ENCODE measurements around the gene THADA. TPM values are rescaled to one million over a fixed set of nuclear protein-coding genes. Genes with fewer than 3 reads are reported as not detected.

Gene THADA
- total RNA-seq, 2 experiments from 2014 or later, result 31.2 to 32.3 TPM

- no peak for DNase-seq (ENCODE audit: low spot score)
- BruUV-seq (replicated peaks), result no TSS peak
- H4K20me1 ChIP-seq (ENCODE audit: insufficient read depth, low read length), result no peaks in the 10 kb centered on the region
- CTCF ChIA-PET (ENCODE audit: unreplicated experiment), result no interaction called here
- POLR2A ChIA-PET, result no interaction called here
- no peaks in the 10 kb centered on the region for H3K9me2 ChIP-seq (ENCODE audit: insufficient read depth, low read length)
- peaks cover 12% of the 10 kb centered on the region for H3K4me1 ChIP-seq (ENCODE audit: insufficient read depth, low read length, poor library complexity, severe bottlenecking)
- no peak for TF ChIP-seq EZH2phosphoT487 (IDR thresholded peaks at IDR 0.05; ENCODE audit: borderline replicate concordance, low read depth, low read length)
- TF ChIP-seq, protein P1, sequence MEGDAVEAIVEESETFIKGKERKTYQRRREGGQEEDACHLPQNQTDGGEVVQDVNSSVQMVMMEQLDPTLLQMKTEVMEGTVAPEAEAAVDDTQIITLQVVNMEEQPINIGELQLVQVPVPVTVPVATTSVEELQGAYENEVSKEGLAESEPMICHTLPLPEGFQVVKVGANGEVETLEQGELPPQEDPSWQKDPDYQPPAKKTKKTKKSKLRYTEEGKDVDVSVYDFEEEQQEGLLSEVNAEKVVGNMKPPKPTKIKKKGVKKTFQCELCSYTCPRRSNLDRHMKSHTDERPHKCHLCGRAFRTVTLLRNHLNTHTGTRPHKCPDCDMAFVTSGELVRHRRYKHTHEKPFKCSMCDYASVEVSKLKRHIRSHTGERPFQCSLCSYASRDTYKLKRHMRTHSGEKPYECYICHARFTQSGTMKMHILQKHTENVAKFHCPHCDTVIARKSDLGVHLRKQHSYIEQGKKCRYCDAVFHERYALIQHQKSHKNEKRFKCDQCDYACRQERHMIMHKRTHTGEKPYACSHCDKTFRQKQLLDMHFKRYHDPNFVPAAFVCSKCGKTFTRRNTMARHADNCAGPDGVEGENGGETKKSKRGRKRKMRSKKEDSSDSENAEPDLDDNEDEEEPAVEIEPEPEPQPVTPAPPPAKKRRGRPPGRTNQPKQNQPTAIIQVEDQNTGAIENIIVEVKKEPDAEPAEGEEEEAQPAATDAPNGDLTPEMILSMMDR (conservative IDR thresholded peaks at IDR 0.05; ENCODE audit: low read length), result no peak
- H3K79me2 ChIP-seq (ENCODE audit: insufficient read depth, low read depth, low read length), result no peaks in the 10 kb centered on the region
- H2AFZ ChIP-seq (ENCODE audit: low read length), result no peak overlapping the region
- H3K36me3 ChIP-seq (ENCODE audit: insufficient read depth, low read length), result no peaks in the 10 kb centered on the region
- no peak overlapping the region for H3K4me3 ChIP-seq (ENCODE audit: low read depth, low read length, poor library complexity, severe bottlenecking)
- intact Hi-C loops (cut with micrococcal nuclease; ENCODE audit: unreplicated experiment), result no loop called here
- H3K27ac ChIP-seq (ENCODE audit: low read depth, low read length, poor library complexity, severe bottlenecking), result no peak overlapping the region
- H3K4me2 ChIP-seq (ENCODE audit: low read length), result no peak overlapping the region
- H3K9me3 ChIP-seq (ENCODE audit: low read length), result no peaks in the 10 kb centered on the region
Observed at GRCh38 chr2:43241558-43241957, 354.3 kb downstream of the THADA start.

DNA sequence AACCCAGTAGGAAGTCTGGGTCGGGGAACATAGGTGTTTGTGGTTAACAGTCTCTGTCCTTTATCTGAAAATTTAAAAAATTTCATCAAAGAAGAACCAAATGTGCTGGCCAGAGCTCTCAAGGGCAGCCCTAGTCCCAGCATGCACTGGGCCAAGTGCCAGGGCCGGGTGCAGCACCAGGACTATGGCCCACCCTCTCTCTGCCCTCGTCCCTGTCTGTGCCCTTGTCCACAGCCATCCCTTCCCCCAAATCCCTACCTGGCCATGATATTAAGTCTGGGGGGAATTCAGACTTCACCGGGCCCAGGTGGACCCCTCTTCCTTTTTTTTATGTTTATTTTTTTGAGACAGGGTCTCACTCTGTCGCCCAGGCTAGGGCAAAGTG is 355.1 kb downstream of the THADA start:
- H3K4me2 ChIP-seq (ENCODE audit: low read length), result peak overlapping the region; percentile 30; the same call in 1 of the 2 replicates
- DNase-seq (ENCODE audit: low spot score), result no peak
- H3K79me2 ChIP-seq (ENCODE audit: insufficient read depth, low read depth, low read length), result no peaks in the 10 kb centered on the region
- BruUV-seq (replicated peaks), result no TSS peak
- POLR2A ChIA-PET, result interaction anchor here (0.9 kb wide), 1 partner anchor 214 kb away, joined by 4 read pairs; no protein-coding TSS in a partner anchor
- no peaks in the 10 kb centered on the region for H3K9me2 ChIP-seq (ENCODE audit: insufficient read depth, low read length)
- no peaks in the 10 kb centered on the region for H3K9me3 ChIP-seq (ENCODE audit: low read length)
- peaks cover 12% of the 10 kb centered on the region for H3K4me1 ChIP-seq (ENCODE audit: insufficient read depth, low read length, poor library complexity, severe bottlenecking)
- H3K36me3 ChIP-seq (ENCODE audit: insufficient read depth, low read length), result no peaks in the 10 kb centered on the region
- no peaks in the 10 kb centered on the region for H4K20me1 ChIP-seq (ENCODE audit: insufficient read depth, low read length)
- no peak overlapping the region for H2AFZ ChIP-seq (ENCODE audit: low read length)
- CTCF ChIA-PET (ENCODE audit: unreplicated experiment), result no interaction called here
- intact Hi-C loops (cut with micrococcal nuclease; ENCODE audit: unreplicated experiment), result no loop called here
- no peak overlapping the region for H3K4me3 ChIP-seq (ENCODE audit: low read depth, low read length, poor library complexity, severe bottlenecking)
- TF ChIP-seq, protein P1 (conservative IDR thresholded peaks at IDR 0.05; ENCODE audit: low read length), result no peak
- peak overlapping the region; percentile 4 for H3K27ac ChIP-seq (ENCODE audit: low read depth, low read length, poor library complexity, severe bottlenecking)

DNA sequence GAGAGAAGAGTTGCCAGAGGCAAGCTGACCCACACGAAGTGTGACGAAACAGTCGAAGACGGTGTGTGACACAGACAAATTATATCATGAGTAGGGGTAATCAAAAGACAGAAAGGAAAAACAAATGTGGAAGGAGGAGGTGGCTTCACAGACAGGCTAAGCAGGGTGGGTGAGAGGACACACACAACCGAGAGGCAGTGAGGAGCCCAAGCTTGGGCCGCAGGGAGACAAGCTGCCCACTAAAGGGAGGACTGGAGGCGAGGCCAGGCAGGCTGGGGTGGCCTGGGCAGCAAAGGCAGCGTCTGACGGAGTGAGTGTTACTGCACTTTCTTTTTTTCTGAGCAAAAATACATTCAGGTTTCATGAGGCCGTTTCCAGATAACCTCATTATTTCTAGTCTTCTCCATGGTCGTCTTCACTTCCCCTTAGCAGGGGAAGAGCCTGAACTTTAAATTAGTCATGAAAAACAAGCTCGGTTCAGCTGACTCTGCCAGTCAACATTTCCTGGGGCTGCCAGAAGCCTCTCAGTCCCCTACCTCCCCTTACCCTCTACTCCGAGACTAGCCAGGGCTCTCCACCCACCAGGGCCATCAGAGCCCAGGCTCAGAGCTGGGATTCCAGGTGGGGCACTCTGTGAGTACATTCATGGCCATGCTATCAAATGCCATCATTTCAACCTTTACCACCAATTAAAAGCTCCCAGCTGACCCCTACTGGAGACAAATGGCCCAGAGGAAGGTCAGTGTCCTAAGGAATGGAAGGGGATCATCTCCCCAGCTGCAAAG is 355.7 kb downstream of the THADA start:
- CTCF ChIA-PET (ENCODE audit: unreplicated experiment), result interaction anchor here (0.8 kb wide), 1 partner anchor 111 kb away, joined by 3 read pairs; no protein-coding TSS in a partner anchor
- peak; percentile 52 for DNase-seq (ENCODE audit: low spot score)
- no peaks in the 10 kb centered on the region for H3K79me2 ChIP-seq (ENCODE audit: insufficient read depth, low read depth, low read length)
- no peaks in the 10 kb centered on the region for H3K9me3 ChIP-seq (ENCODE audit: low read length)
- H3K4me3 ChIP-seq (ENCODE audit: low read depth, low read length, poor library complexity, severe bottlenecking), result no peak overlapping the region
- intact Hi-C loops (cut with micrococcal nuclease; ENCODE audit: unreplicated experiment), result no loop called here
- no peak for TF ChIP-seq EZH2phosphoT487 (IDR thresholded peaks at IDR 0.05; ENCODE audit: borderline replicate concordance, low read depth, low read length)
- TF ChIP-seq, protein P1 (conservative IDR thresholded peaks at IDR 0.05; ENCODE audit: low read length), result no peak
- no peaks in the 10 kb centered on the region for H4K20me1 ChIP-seq (ENCODE audit: insufficient read depth, low read length)
- H3K36me3 ChIP-seq (ENCODE audit: insufficient read depth, low read length), result no peaks in the 10 kb centered on the region
- POLR2A ChIA-PET, result interaction anchor here (0.9 kb wide), 1 partner anchor 214 kb away, joined by 4 read pairs; no protein-coding TSS in a partner anchor
- no peak overlapping the region for H2AFZ ChIP-seq (ENCODE audit: low read length)
- H3K27ac ChIP-seq (ENCODE audit: low read depth, low read length, poor library complexity, severe bottlenecking), result peak overlapping the region; percentile 4
- H3K4me1 ChIP-seq (ENCODE audit: insufficient read depth, low read length, poor library complexity, severe bottlenecking), result peaks cover 12% of the 10 kb centered on the region
- no peaks in the 10 kb centered on the region for H3K9me2 ChIP-seq (ENCODE audit: insufficient read depth, low read length)
- BruUV-seq (replicated peaks), result no TSS peak
- H3K4me2 ChIP-seq (ENCODE audit: low read length), result peak overlapping the region; percentile 30; the same call in 1 of the 2 replicates

All from OCI-LY7 (cell line).